ENCODE measurements around the gene ANKRD10.
A peak's percentile ranks its signal among the peaks of the same experiment; 100 is the strongest.

Gene ANKRD10

DNA sequence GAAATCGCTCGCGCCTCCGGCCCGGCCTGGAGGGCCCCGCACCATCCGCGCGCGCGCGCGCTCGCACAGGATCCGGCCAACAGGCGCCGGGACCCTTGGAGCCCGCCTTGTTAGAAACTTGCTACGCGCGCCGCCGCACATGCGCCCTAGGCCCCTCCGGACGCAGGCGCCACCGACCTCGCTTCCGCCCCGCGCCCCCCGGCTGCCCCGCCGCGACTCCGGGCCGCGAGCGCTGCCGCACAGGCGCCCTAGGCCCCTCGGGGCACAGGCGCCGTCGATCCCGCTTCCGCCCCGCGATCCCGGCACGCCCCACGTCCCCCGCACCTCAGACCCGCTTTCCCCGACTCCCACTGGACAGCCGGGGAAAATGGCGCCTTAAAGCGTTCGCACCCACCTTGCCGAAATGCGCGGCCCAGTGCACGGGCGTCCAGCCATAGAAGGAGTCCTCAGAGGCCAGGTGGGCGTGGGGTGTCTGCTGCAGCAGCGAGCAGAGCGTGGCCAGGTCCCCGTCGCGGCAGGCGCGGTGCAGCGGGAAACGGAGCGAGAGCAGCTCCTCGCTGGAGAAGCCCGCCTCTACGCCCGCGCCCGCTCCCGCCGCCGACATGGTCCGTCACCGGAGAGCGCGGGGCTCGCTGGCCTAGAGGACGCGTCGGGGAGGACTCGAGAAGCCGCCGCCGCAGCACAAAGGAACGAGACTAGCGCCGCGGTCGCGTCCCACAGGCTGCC is 375 bp downstream of the ANKRD10 start:
- DNase-seq, result peak; percentile 65

DNA sequence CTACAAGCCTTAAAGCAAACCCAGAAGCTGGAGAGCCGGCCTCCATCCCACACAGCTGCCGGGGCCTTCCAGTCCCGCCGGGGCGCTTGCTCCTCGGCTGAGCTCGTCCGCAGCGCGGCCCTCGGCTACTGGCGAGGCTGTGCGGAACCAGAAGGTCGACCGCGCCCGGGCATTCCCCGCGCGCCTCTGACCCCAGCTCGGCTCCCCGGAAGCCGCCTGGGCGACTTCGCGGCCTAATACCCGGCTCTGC is 863 bp downstream of the ANKRD10 start:
- peak; percentile 65 for DNase-seq

DNA sequence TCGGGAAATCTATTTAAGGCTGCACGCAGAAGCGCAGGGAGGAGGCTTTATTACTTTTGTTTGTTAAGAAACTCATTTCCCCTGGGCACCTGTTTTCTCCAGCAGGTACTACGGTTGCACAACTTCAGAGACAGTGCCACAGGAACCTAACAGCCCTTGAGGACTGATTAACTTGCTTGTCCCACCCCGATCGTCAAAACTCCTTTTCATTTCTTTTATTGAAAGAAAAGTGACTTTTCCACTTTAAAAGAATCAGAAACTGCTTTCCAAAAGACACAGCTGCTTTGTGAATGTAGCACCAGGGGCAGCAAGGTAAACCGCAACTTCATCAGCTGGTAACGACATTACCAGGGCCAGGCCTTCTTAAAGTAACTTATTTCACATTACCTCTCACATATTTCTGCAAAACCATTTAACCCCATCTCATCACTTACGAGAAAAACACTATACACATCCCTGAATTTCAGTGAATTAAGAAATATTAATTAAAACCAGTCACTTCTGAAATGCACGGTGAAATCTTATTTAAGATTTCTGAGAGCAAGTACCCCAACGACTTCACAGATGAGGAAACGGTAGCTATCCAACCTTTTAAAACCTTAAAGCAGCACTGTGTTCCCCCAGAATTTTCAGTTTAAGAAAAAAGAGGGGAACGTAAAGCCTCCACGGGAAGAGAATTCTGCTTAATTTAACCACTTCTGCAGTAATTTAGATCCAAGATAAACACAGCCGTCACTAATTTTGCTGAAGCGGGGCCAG is 1.4 kb downstream of the ANKRD10 start:
- DNase-seq, result peak; percentile 63

DNA sequence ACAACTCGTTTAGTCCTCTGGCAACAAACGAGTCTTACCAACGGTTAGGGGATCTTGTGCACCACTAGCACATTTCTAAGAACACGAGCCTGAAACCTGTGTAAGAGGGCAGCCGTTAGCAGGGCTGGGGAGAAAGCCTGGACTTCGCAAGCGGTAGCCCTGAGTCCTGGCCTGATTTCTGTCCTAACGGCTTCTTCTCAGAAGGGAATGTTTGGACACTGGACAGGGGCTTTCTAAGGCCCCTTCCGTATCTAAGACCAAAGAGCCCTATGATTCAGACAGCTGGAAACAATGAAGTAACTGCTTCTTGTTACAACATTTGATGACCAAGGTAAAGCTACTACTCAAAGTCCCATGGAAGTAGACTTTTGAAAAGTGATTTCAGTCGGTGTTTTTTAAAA is 2.2 kb downstream of the ANKRD10 start:
- no peak for DNase-seq

DNA sequence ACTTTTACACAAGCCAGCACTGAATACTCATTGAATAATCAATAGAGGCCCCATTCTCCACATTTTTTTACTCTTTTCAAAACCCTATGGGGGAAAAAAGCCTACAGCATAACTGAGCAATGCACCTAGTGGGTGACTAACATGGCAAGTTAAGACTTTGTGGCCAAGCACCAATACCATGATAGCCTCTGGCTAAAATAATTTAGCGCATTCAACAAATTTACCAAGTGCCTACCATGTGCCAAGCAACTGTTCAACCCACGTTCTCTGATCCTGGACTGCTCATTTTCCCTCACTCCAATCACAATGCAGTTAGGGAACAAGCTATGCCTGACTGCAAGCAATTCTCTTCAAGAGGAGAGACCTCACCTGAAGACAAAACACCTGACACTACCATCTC is 3.0 kb downstream of the ANKRD10 start:
- no peak for DNase-seq

DNA sequence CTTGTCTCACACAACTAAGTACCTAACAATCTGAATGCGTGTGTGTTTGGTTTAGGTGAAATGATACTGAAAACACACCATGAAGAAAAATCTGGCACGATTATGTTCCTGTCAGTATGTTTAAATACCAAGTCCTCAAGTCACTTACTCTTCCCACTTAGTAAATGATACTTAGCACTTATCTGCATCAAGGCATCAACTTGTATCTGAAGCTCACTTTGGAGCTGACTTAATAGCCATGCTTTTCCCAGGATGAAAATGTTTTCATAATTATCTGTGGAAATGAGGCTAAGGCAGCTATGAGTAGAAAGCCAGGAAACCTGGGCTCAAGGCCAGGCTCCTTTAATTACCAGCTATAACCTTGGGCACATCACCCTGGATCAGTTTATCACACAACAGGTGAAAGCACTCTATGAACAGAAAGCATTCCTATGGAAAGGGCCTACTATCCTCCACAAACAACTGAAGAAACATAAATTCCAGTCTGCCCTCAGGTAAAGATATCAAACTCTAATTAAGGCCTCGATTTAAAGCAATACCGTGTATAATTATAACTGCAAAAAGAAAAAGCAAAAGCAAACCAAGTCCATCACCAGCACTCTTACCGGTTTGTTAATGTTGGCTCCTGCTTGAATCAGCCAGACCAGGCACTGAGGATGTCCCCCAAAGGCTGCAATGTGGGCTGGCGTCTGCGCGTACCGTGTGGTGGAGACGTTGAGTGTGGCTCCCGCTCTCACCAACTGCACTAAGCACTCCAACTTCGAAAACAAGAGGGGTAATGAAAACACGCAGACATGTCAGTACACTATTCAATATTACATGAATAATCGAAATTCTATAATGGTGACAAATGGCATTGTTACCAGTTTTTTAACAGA is 4.6 kb downstream of the ANKRD10 start:
- DNase-seq, result no peak

DNA sequence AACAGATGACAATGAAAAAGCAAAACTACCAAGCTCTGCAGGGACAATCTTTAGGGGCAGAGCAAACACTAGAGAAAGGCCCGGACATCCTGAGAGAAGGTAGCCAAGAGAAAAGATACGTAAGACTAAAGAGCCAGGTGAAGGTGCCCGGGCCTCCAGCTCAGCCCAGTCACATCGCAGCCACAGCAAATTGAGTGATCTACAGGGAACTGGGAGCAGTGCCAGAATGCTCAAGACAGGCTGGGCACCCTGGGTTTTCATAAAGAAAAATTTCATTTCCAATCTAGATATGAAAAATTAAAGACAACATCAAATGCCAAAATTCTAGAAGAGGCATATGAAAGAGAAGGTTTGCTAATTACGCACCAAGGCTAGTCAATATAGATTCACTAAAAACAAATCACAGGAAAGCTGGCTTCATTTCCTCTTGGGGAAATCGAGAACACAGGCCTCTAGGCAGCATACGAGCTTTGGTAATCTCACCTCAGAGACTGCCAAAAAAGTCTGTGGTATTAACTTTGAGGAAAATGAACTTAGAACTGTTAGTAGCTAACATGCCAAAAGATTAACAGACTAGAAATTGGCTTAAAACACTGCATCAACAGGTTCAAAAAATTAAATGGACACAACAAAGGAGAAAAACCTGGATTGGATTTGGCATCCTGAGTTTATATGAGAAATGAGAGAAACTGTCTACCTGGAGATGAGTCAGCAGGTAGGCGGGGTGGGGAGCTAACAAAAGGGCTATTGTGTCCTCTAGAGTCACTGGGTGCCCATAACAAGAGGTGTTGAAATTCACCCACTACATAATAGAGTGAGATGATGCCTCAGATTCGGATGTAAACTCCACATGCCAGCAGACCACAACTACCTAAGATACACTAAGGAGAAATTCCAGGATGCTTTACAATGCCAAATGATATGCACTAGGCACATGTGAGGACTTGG is 6.6 kb downstream of the ANKRD10 start:
- DNase-seq, result no peak

DNA sequence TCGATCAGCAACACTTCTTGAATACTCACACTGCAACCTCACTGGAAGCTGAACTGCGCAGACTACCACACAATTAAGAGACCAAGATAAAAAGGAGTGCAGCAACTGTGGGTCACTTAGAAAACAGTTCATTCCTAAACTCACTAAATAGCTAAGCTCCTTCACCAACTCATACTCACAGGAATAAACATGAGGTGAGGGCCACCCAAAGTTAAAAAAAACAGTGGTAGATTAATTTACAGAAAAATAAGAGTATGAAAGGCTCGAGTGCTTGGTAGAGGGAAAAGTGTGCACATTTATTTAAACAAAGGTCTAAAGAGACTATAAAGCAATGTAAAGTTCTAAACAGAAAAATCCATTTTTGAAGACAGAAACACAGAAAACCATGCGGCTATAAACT is 7.6 kb downstream of the ANKRD10 start:
- no peak for DNase-seq

DNA sequence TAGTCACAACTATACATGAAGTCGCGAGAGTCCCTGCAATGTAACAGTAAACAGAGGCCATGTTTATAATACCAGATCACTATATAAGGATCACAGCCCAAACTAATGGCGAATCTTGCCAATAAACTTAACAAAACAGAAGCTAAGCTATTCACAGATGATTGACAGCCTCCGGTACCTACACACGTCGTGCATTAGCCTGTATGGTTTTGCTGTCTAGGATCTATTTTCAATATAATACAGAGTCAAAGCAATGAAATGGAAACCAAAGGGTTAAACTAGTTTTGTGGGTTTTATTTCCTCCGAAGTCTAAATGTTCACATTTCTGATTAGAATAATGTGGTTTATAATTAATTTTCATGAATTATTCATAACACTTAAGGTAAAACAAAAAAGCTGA is 10.1 kb downstream of the ANKRD10 start:
- no peak for DNase-seq

DNA sequence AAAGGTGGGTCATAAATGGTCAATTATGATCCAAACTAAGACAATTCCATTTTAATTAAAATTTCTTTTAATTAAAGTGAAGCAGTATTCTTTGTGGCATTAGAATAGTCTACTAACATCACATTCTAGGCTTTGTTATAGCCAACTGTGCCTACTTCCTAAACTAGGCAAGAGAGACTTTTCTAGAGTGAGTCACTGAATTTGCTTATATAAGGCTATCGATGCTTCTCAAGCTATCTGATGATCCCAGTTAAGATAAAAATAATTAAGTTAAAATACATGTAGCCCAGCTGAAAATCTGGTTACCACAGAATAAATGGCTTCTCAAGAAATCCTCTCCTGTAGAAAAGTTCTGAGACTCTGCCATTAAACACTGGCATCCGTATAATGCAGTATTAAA is 12.5 kb downstream of the ANKRD10 start:
- DNase-seq, result no peak

DNA sequence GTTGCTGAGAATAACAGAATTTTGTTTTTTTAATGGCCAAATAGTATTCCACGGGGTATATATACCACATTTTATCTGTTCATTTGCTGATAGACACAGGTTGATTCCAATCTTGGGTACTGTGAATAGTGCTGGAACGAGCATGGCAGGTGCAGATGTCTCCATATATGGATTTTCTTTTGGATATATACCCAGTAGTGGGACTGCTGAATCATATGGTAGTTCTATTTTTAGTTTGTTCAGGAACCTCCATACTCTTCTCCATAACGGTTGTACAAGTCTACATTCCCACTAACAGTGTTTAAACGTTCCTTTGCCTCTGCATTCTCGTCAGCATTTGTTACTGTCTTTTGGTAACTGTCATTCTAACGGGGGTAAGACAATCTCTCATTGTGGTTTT is 17.3 kb downstream of the ANKRD10 start:
- DNase-seq, result no peak

DNA sequence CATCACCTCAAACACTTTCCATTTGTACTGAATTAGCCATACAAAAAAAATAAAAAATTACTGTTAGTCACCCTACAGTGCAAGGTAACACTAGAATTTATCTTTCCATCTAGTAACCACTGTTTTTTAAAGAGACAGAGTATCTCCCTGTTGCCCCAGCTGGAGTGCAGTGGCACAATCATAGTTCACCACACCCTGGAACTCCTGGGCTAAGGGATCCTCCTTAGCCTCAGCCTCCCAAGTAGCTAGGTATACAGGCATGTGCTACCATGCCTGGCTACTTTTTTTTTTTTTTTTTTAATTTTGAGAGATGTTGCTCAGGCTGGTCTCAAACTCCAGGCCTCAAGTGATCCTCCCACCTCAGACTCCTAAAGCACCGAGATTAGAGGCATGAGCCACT is 17.9 kb downstream of the ANKRD10 start:
- no peak for DNase-seq

DNA sequence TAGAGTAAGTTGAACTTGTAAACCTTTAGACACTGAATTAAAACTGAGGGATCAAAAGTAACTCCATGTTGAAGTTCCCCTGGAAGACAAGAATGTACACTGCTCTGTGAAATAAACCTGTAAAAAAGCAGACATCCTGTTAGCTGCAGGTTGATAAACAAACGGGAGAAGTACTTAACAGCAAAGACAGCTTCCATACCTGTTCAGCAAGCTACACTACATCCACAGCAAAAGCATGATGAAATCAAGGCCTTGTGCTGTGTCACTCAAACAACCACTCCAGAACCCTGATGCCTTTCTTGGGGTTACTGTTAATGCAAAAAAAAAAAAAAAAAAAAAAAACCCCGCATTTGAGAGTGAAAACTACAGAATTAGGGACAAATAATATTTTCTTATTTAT is 20.8 kb downstream of the ANKRD10 start:
- peak; percentile 59 for DNase-seq

DNA sequence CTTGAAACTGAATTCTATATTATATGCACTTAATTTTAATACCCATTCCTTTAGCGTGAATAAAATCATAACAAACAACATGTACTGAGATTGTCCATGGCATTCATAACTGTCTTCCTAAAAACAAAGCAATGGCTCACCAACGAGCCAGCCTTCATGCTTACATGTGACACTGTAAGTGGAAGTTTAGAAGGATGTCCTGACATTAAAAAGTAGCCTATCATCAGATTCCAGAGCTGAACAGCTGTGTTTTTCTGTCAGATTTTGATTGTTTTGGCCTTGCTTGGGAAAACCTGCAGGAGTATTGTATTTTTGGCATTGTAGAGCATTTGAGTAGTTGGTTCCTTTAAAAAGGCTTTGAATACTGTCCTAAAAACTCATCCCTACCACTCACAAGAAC is 21.3 kb downstream of the ANKRD10 start:
- DNase-seq, result no peak

DNA sequence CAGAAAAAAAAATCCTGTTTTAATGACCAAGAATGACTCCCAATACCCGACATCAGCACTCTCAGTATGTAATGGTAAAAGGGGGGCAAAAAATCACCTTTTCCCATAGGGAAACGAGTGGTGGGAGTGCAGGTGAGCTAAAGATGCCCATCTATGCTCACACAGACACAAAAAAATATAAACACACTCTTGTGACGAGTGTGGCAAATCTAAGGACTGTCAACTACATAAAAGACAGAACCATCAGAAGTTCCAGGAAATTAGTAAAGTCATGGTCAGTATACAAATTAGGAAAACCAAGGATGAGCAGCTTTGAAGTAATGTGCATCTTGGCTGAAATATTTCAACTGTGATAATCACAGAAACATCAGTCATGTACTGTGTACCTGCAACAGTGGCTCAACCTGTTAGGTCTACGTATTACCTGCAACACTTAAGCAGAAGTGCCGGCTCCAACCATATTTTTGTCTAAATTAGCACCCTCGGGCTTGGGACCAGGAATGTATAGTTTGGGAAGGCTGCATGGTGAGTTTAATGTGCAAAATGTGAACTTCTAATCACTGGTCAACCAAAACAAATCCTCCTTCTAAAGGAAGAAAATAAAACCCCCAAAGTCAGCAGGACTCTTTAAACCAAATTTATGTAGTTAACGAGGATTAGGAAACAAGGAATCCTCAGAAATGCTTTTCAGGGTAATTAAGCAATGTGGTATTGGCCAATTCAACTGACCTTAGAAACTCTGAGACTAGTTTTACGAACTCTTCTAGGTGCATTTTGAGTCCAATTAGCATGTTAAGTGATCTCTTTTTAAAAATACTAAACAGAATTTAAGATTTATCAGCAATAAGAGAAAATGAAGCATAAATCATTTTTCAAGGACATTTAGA is 24.3 kb downstream of the ANKRD10 start:
- no peak for DNase-seq

DNA sequence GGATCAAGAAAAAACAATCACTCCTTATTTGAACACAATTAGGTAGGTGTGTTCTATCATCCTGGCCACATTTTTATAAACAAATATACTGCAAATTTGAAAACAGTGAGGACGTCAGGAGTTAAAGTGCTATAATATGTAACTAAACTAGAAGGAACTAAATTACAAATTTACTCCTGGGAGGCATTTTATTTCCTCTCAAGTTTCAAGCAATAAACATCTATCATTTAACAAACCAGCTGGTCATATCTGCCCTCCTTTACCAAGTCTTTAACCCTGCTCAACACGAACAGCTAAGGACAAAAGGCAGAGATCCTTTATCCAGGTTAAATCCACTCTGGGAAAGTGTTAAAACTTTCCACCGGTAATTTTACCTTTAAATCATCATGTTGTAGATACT is 26.5 kb downstream of the ANKRD10 start:
- DNase-seq, result no peak

DNA sequence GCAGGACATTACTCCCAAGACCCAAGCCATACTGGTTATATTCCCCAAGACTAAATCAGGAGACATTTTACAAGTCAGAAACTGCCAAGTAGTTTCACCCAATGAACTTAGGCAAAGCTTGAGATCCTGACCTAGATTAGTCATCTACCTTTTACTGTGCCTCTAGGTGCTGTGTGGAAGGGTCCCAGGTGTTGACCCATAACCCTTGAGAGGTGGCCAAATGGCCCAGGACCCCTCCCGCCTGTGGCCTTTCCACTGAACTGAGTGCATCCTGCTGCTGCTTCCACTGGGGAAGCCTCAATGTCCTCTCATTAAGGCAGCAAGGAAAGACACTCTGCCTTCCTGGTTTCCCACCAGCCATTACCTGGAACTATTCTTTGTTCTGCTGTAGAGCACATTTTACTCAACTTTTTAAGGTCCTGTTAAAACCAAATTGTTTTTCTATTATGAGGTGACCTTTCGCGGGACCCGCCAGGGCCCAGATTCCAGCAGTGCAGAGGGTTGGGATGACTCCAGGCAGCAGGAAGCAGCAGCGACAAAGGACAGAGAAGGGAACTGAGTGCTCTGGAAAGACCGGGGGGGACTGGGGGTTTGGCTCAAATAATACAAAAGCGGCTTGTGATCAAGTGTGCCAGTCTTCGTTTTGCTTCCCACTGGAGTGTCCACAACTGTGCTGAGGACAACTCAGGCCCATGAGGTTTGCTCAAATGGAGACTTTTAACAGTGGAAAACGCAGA is 27.1 kb downstream of the ANKRD10 start:
- DNase-seq, result no peak

DNA sequence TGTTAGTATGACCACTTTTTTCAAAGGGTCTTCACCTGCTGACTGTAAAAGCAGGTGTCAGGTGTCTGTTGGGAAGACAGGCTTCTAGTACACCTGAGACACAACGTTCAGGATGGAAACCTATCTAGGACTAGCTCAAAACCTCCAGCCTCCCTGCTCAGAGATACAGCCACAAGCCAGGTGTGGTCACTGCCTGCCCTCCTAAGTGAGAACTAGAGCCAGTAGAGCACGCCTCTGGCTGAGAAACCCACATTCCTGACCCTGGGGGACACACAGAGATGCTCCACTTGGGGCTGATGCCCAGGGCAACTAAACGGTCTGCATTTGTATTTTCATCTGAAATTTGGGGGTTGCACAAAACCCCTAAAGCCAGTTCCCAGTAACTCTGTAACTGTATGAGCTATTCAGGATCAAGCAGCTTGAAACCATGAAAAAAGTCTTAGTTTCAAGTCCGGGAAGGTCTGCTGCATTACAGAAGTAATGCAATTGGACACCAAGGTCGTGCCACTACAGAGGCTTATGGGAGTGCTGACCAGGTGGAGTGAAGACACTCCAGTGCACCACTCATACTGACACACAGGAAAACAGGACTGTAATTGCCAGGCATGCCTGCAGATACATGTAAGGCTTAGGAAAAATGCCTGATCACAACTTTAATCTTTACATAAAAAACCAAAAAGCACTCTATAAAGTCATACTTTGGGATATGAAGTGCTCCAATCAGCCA is 27.8 kb downstream of the ANKRD10 start:
- DNase-seq, result no peak

DNA sequence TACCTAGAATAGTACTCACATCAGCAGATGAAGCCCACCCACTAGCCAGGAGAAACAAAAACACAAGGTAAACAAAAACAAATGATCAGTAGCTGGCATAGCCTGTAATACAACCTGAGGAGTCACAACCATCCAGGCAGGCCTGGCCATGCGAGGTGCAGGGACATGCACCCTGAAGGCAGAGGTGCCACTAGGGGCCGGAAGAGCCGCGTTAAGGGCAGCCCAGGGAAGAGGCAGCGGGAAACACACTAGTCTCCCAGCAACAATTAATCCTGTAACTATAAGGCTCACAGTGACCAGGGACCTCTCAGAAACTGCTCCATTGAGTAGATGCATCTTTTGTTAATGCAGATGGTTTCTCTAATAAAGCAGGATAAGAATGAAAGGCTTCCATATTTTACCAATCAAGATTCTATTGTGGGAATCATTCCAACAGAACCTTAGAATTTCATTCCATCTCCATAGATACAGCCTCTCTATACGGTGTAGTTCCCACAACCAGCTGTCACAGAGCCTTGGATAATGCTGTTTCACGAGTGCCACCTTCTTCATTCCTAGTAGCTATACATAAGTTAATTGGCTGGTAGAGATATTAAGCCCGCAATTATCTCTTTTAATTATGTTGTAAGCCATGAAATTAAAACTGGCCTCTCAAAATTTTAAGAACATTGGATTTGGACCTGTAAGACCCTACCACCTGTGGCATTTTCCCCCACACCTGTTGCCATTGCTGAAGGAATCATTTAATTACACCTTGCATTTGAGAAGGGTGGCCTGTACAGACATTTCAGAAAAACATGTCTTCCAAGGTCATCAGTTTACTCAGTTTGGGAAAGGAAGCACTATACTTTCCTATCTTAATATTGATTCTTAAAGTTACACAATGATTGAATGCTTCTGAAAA is 28.7 kb downstream of the ANKRD10 start:
- DNase-seq, result no peak

Data from NCI-H510A treated with DMSO at 0.1 percent for 48 hours (cell line).